Raji (cell line): Measurements from ENCODE around the gene PRKCZ.

Experiments
- POLR2A ChIP-seq: IDR thresholded peaks from 2 replicates; pipeline ENCODE4 v1.6.1; 2011; ENCODE audit warnings: low read depth, low read length, control low read depth; ENCODE audit not compliant: insufficient read depth

PRKCZ gene

DNA sequence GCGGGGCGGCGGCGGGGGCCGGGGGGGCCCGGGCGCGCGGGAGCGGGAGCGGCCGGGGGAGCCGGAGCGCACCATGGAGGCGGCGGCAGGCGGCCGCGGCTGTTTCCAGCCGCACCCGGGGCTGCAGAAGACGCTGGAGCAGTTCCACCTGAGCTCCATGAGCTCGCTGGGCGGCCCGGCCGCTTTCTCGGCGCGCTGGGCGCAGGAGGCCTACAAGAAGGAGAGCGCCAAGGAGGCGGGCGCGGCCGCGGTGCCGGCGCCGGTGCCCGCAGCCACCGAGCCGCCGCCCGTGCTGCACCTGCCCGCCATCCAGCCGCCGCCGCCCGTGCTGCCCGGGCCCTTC, 178.5 kb downstream of the PRKCZ start:
- no peak for TF ChIP-seq POLR2A

DNA sequence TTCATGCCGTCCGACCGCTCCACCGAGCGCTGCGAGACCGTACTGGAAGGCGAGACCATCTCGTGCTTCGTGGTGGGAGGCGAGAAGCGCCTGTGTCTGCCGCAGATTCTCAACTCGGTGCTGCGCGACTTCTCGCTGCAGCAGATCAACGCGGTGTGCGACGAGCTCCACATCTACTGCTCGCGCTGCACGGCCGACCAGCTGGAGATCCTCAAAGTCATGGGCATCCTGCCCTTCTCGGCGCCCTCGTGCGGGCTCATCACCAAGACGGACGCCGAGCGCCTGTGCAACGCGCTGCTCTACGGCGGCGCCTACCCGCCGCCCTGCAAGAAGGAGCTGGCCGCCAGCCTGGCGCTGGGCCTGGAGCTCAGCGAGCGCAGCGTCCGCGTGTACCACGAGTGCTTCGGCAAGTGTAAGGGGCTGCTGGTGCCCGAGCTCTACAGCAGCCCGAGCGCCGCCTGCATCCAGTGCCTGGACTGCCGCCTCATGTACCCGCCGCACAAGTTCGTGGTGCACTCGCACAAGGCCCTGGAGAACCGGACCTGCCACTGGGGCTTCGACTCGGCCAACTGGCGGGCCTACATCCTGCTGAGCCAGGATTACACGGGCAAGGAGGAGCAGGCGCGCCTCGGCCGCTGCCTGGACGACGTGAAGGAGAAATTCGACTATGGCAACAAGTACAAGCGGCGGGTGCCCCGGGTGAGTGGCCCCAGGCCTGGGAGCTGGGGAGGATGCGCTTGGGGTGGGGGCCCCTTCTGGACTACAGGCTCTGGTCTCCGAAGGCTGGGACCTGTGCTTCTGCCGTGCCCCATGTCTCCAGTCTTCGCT, 179.0 kb downstream of the PRKCZ start:
- no peak for TF ChIP-seq POLR2A

DNA sequence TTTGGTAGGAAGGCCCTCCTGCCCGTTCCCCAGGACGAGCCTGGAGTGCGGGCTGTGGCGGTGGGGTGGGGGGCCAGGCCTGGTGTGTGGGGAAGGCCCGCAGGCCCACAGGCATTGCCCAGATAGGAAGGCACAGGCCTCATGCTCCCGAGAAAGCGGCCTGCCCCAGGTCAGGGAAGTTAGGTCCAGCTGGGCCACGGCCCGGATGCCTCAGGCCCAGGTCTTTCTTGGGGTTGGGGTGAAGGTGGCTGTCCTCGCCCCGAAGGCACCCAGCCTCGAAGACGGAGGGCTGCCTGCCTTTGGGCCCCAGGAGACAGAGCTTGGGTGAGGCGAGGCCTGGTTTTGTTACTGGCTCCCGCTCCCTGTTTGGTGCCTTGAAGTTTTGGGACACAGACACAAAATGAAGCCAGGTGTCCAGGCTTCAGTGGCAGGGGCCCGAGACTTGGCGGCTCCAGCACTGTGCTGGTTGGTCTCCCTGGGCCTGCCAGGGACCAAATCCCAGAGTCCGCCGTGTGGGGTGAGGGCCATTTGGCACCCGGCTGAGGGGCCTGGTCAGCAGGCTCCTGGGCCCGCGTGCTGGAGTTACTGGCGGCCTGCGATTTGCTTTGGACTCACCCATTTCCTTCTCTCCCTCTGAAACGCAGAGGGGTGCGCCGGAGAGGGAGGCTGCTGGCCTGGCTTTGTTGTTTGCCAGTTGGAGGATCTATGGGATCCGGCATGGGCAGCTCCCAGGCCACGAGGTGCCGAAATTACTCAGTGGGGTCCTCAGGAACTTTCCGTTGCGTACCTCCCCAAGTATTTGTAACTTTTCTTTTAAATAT, 179.9 kb downstream of the PRKCZ start:
- TF ChIP-seq POLR2A, result no peak

DNA sequence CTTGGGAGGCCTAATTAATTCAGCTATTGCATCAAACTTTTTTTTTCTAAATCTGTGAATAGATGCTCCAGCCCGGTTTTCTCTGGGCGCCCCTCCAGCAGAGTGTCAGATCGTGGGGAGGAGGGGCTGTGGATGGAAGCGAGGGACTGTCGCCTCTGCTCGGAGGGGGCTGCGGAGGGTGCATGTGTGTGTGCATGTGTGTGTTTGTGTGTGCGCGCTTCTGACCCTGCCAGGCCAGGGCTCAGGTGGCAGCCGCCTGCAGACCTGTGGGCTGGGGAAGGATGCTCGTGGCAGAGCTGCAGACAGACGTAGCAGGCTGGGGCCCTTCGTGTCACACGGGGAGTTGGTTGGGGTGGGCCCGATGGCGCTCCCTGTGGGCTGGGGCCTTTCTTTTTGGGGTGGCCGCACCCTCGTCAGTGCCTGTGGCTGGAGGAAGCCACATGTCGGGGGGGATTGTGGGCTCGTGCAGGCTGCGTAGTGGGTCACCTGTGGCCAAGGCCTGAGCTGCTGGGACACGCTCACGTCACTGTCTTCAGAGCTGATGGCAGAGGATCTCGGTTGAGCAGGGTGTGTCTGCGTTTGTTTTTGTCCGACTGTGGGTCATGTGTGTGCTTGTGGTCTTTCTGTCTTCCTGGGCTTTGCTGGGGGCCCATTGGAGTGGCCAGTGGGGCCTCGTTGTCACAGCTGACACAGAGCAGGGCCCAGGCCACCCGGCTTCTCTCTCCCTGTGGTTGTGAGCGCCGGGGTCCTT, 180.7 kb downstream of the PRKCZ start:
- TF ChIP-seq POLR2A, result no peak

DNA sequence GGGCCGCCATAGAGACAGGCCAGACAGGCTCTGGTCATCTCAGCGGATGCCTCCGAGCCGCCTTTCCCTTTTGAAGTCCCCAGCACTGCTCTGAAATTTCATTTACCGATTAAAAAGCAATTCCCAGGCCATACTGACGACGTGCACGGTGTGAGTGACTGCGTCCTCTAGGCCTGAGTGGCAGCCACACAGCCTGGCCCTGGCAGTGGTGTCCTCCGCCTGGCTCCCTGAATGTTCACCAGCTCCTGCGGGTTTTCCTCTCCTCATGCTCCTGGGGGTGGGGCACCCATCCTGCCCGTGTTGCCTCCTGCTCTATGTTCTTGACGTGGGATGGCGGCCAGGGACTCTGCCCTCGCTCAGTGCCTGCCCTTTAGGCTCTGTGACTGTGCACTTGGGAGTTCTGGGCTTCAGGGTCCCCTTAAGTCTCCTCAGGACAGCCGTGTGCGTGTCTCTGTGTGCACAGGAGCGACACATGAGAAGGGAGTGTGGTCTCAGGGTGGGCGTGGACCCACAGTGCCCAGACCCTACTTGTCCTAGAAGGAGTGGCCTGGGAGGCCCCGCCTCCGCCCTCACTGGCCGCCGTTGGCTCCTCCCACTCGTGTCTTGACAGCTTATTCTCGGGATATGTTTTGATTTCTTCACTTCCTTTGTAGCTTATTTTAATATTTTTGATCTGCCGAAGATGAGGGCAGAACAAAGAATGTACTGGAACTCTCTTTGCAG, 181.5 kb downstream of the PRKCZ start:
- no peak for TF ChIP-seq POLR2A

DNA sequence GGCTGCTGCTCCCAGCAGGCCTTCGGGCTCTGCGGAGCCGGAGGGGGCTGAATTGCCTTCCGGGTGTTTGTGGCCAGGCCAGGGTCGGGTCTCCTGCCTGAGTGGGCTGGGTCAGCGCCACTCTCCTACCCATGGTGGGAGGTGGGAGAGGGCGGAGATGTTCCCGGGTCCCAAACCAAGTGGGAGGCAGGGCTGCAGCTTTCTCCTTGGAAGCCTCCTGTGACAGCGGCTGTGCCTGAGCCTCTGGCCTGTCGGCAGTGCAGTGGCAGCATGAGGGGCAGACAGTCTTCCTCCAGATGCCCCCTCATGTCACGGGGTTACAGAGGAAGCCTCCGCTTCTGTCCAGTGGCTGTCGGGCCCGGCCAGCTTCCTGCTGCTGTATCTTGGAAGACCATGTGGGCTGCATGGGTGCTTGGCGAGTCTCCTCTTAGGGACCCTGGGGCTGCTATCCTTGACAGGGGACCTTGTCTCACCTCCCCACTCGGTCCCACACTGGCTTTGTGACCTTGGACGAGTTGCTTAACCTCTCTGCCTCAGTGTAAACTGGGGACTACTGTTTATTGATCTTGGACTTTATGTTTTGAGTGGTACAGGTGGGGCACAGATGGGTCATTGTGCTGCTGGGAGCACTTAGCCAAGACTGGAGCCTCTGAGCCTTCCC, 182.2 kb downstream of the PRKCZ start:
- no peak for TF ChIP-seq POLR2A

DNA sequence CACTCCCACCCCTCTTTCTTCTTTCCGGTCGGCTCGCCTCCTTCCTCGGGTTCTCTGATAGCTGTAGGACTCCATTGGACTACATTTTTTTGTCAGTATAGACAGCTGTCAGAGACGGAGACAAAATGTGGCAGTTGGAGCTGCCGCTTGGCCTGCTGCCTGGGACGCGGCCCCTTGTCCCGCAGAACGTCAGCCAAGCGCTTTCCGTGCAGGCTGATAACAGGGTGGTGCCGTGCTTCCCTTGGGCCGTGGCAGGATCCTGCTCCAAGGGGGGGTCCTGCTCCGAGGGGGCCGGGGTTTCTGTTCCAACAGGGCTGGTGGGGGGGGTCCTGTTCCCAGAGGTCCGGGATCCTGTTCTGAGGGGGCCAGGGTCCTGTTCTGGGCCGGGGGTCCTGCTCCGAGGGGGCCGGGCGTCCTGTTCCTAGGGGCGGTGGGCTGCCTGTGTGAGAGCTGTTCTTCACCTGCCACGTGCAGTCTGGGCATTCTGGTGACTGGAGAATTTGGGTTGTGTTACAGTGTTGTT, 182.8 kb downstream of the PRKCZ start:
- TF ChIP-seq POLR2A, result no peak

DNA sequence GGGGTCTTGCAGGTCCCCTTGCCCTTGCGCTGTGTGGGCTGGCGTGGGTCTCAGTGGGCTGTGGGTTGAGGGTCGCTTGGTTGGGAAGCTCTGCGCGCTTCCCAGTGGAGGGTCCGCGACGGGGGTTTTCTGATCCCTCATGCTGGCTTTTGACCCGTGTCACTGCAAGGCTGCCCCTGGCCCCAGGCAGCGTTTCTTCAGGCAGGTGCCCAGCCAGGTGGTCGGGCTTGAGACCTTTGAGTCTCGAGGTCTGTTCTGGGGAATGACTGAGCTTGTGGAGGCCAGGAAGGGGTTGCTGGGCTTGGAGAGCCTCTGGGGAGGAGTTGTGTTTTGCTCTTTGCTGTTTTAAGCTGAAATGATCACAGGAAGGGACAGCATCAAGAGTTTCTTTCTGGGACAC, 183.3 kb downstream of the PRKCZ start:
- TF ChIP-seq POLR2A, result no peak

DNA sequence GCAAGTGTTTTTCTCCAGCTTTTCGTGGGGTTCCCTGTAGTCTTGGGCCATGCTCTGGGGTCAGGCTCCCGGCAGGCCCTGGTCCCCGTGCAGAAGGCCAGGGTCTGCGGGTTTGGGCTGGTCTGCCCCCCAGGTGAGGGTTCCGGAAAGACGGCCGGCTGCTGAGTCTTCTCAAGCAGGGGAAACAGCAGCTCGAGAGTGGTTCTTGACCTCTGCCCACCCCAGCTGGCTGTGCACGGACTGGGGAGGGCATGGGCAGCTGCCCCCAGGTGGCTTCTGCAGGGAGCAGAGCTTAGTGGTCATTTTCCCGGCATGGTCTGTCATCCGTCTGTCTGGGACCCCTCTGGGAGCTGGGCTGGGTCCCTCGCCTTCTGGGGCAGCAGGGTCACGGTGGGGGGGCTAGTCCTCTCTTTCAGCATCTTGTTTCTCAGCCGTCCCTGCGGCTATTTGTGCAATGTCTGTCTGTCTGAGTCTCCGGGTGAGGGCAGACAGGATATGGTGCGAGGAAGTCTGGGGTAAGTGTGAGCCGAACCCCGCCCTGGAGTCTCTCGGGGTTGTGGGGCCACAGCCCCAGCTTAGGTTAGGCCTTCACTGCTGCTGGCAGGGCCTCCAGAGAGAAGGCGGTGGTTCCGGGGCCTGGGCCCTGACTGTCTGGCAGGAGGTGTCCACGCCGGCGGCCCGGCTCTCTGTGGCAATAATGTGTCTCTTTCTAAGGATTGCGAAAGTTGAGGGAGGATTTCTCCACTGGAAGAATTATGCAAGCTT, 184.0 kb downstream of the PRKCZ start:
- TF ChIP-seq POLR2A, result no peak

DNA sequence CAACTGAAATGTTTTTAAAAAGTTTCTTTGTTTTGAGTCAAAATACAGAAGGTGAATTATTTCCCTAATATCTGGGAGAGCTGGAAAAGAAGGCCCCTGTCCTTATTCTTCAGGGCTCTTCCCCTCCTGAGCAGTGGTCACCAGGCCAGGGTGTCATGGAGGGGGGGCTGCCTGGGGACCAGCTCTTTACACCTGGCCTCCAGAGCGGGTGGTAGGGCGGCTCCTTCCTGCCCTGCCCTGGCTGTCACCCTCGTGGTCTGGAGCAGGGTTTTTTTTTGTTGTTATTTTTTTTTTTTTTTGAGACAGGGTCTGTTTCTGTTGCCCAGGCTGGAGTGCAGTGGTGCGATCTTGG, 184.5 kb downstream of the PRKCZ start:
- TF ChIP-seq POLR2A, result no peak
